ACC112 (cell line): ENCODE results near the gene NSRP1.
"Not testable (repeated sequence)": the region's sequence is repeated elsewhere in the genome, so short reads cannot be mapped to it uniquely, and the experiment has no call there.

Source experiments
- H2AFZ ChIP-seq: fragments of 200-600 bp; sonication (generic); one replicate; pipeline ENCODE4 v1.6.0; 2017; ENCODE audit warnings: antibody characterized with exemption, low read length; ENCODE audit not compliant: unreplicated experiment
- H3K27ac ChIP-seq: fragments of 200-600 bp; sonication (generic); 2 replicates; pipeline ENCODE4 v1.5.1; 2014; ENCODE audit warnings: low read depth, mild to moderate bottlenecking, antibody characterized with exemption, low read length, moderate library complexity
- H3K27me3 ChIP-seq: fragments of 200-600 bp; sonication (generic); 2 replicates; pipeline ENCODE4 v1.6.1; 2014; ENCODE audit warnings: mild to moderate bottlenecking, antibody characterized with exemption, low read length, moderate library complexity, mixed read lengths; ENCODE audit not compliant: insufficient read depth
- H3K36me3 ChIP-seq: fragments of 200-600 bp; sonication (generic); 2 replicates; pipeline ENCODE4 v1.6.1; 2016; ENCODE audit warnings: mild to moderate bottlenecking, antibody characterized with exemption, low read length, moderate library complexity, mixed read lengths; ENCODE audit not compliant: insufficient read depth
- H3K4me1 ChIP-seq: fragments of 200-600 bp; sonication (generic); one replicate; pipeline ENCODE4 v1.6.1; 2016; ENCODE audit warnings: low read length, mixed read lengths; ENCODE audit not compliant: insufficient read depth, unreplicated experiment, control insufficient read depth
- H3K4me3 ChIP-seq: fragments of 200-600 bp; sonication (generic); 2 replicates; pipeline ENCODE4 v1.5.1; 2014; ENCODE audit warnings: mild to moderate bottlenecking, low read depth, low read length
- H3K79me2 ChIP-seq: fragments of 200-600 bp; sonication (generic); one replicate; pipeline ENCODE4 v1.6.0; 2016; ENCODE audit warnings: low read length; ENCODE audit not compliant: control insufficient read depth, unreplicated experiment, insufficient read depth

The NSRP1 gene

GRCh38 chr17:30124273-30124796 lies 7.7 kb downstream of the NSRP1 start:
- Histone ChIP-seq H3K79me2 (peaks cover 77% of the 10 kb centered on the region), H3K36me3 (peaks cover 21% of the 10 kb centered on the region)

GRCh38 chr17:30130121-30130520 lies 13.5 kb downstream of the NSRP1 start:
- Histone ChIP-seq H3K4me3 (no peak overlapping the region), H3K27me3 (no peaks in the 10 kb centered on the region), H3K79me2 (peaks cover 75% of the 10 kb centered on the region), H2AFZ (no peak overlapping the region), H3K27ac (no peak overlapping the region), H3K4me1 (no peaks in the 10 kb centered on the region), H3K36me3 (peaks cover 24% of the 10 kb centered on the region)

More at GRCh38 chr17:30124273-30124796, 7.7 kb downstream of the NSRP1 start:
- Histone ChIP-seq H3K4me1 (peaks cover 12% of the 10 kb centered on the region), H3K27me3 (no peaks in the 10 kb centered on the region), H2AFZ (no peak overlapping the region), H3K4me3 (no peak overlapping the region), H3K27ac (no peak overlapping the region)

GRCh38 chr17:30132615-30133014 lies 16.0 kb downstream of the NSRP1 start:
- H2AFZ ChIP-seq: no peak overlapping the region
- peaks cover 73% of the 10 kb centered on the region for H3K79me2 ChIP-seq
- H3K4me1 ChIP-seq: peaks cover 7% of the 10 kb centered on the region
- H3K36me3 ChIP-seq: peaks cover 30% of the 10 kb centered on the region
- H3K27ac ChIP-seq: no peak overlapping the region
- H3K4me3 ChIP-seq: no peak overlapping the region
- no peaks in the 10 kb centered on the region for H3K27me3 ChIP-seq

GRCh38 chr17:30133197-30133596 lies 16.6 kb downstream of the NSRP1 start:
- H2AFZ ChIP-seq: no peak overlapping the region
- H3K4me1 ChIP-seq: peaks cover 7% of the 10 kb centered on the region

GRCh38 chr17:30134551-30134950 lies 17.9 kb downstream of the NSRP1 start:
- Histone ChIP-seq H2AFZ (no peak overlapping the region), H3K27ac (no peak overlapping the region), H3K4me3 (no peak overlapping the region), H3K4me1 (peaks cover 7% of the 10 kb centered on the region), H3K79me2 (peaks cover 84% of the 10 kb centered on the region), H3K36me3 (peaks cover 30% of the 10 kb centered on the region), H3K27me3 (no peaks in the 10 kb centered on the region)

More at GRCh38 chr17:30133197-30133596, 16.6 kb downstream of the NSRP1 start:
- no peaks in the 10 kb centered on the region for H3K27me3 ChIP-seq
- H3K27ac ChIP-seq: no peak overlapping the region
- peaks cover 30% of the 10 kb centered on the region for H3K36me3 ChIP-seq
- no peak overlapping the region for H3K4me3 ChIP-seq
- H3K79me2 ChIP-seq: peaks cover 78% of the 10 kb centered on the region

GRCh38 chr17:30137158-30137557 lies 20.5 kb downstream of the NSRP1 start:
- Histone ChIP-seq H3K79me2 (peaks cover 81% of the 10 kb centered on the region), H3K27ac (no peak overlapping the region), H3K4me1 (peaks cover 7% of the 10 kb centered on the region), H3K27me3 (no peaks in the 10 kb centered on the region), H3K36me3 (peaks cover 22% of the 10 kb centered on the region), H3K4me3 (no peak overlapping the region), H2AFZ (no peak overlapping the region)

- H3K27ac ChIP-seq, H3K4me1 ChIP-seq, H2AFZ ChIP-seq, H3K36me3 ChIP-seq, H3K4me3 ChIP-seq, H3K27me3 ChIP-seq: not testable (repeated sequence)
- H3K79me2 ChIP-seq: peaks cover 53% of the 10 kb centered on the region
These were observed 31.2 kb downstream of the NSRP1 start for GRCh38 chr17:30147860-30148259.

GRCh38 chr17:30148376-30148775 lies 31.8 kb downstream of the NSRP1 start:
- H3K27ac ChIP-seq: no peak overlapping the region
- H3K4me3 ChIP-seq: no peak overlapping the region
- no peak overlapping the region for H2AFZ ChIP-seq
- H3K36me3 ChIP-seq: peaks cover 5% of the 10 kb centered on the region; the same call in 1 of the 2 replicates
- H3K79me2 ChIP-seq: peaks cover 53% of the 10 kb centered on the region
- no peaks in the 10 kb centered on the region for H3K27me3 ChIP-seq
- H3K4me1 ChIP-seq: peaks cover 5% of the 10 kb centered on the region

GRCh38 chr17:30151471-30151870 lies 34.9 kb downstream of the NSRP1 start:
- peaks cover 5% of the 10 kb centered on the region for H3K4me1 ChIP-seq
- H3K36me3 ChIP-seq: 0 out of 2 replicates have a peak, but pooled peaks cover 4% of the 10 kb centered on the region
- no peaks in the 10 kb centered on the region for H3K27me3 ChIP-seq
- no peak overlapping the region for H3K27ac ChIP-seq
- peaks cover 55% of the 10 kb centered on the region for H3K79me2 ChIP-seq
- H2AFZ ChIP-seq: no peak overlapping the region
- H3K4me3 ChIP-seq: no peak overlapping the region

- Histone ChIP-seq H3K4me1 (no peaks in the 10 kb centered on the region), H3K27me3 (no peaks in the 10 kb centered on the region), H3K36me3 (peaks cover 23% of the 10 kb centered on the region), H2AFZ (no peak overlapping the region), H3K79me2 (peaks cover 55% of the 10 kb centered on the region), H3K27ac (no peak overlapping the region), H3K4me3 (no peak overlapping the region)
These were observed 36.8 kb downstream of the NSRP1 start for GRCh38 chr17:30153463-30153862.

- no peak overlapping the region for H3K27ac ChIP-seq
- no peaks in the 10 kb centered on the region for H3K27me3 ChIP-seq
- H2AFZ ChIP-seq: no peak overlapping the region
- no peak overlapping the region for H3K4me3 ChIP-seq
- H3K4me1 ChIP-seq: no peaks in the 10 kb centered on the region
- H3K79me2 ChIP-seq: peaks cover 70% of the 10 kb centered on the region
- H3K36me3 ChIP-seq: peaks cover 42% of the 10 kb centered on the region
These were observed 38.8 kb downstream of the NSRP1 start for GRCh38 chr17:30155389-30155788.
